Sigmoid colon (tissue), 4 donors: ENCODE results near the gene CRABP1.

Experiments
- CTCF ChIP-seq, 4 experiments: fragments of 450-650 bp in 3 of 4; fragments of 200-600 bp in 1 of 4; IDR thresholded peaks; one replicate each; pipeline ENCODE4 v1.5.1; 2016 to 2019; ENCODE audit warnings: antibody characterized with exemption in 4 of 4, mild to moderate bottlenecking in 3 of 4, moderate library complexity in 2 of 4
- EP300 ChIP-seq, 4 donors: sonication (generic); formaldehyde crosslinking; IDR thresholded peaks; one replicate each; pipeline ENCODE4 v1.6.1; 2017; ENCODE audit warnings: antibody characterized with exemption in 4 of 4
- POLR2A ChIP-seq, 2 donors: fragments of 450-650 bp; IDR thresholded peaks; one replicate each; pipeline ENCODE4 v1.6.1; 2016; ENCODE audit warnings: antibody characterized with exemption in 2 of 2, mild to moderate bottlenecking in 2 of 2, moderate library complexity in 2 of 2
- POLR2AphosphoS5 ChIP-seq, 4 donors: sonication (generic); formaldehyde crosslinking; IDR thresholded peaks; one replicate each; pipeline ENCODE4 v1.6.1; 2017; ENCODE audit warnings: antibody characterized with exemption in 4 of 4

GRCh38 chr15:78322243-78322642 lies 17.9 kb upstream of the CRABP1 start:
- TF ChIP-seq POLR2A (IDR thresholded peaks at IDR 0.05) (no peak), CTCF (IDR thresholded peaks at IDR 0.05) (no peak), POLR2AphosphoS5 (IDR thresholded peaks at IDR 0.05) (no peak), EP300 (IDR thresholded peaks at IDR 0.05) (no peak)
